ENCODE data around the gene ALDH8A1.

DNA sequence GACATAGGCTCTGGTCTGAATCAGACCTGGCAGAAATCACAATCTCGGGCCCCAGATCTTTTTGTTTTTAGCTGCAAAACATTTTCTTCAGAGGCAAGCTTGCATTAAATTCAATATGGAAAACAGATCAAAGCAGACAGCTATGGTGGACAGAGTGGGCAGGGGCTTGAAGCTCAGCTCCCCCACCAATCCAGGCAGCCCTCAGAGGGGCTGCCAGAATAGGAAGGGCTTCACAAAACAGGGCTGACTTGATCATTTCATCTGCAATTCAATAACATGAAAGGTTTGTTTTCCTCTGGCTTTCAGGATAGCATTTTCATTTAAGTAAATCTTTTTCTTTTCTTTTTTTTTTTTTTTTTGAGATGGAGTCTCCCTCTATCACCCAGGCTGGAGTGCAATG, 49.2 kb upstream of the ALDH8A1 start:
- TF ChIP-seq, protein P1, sequence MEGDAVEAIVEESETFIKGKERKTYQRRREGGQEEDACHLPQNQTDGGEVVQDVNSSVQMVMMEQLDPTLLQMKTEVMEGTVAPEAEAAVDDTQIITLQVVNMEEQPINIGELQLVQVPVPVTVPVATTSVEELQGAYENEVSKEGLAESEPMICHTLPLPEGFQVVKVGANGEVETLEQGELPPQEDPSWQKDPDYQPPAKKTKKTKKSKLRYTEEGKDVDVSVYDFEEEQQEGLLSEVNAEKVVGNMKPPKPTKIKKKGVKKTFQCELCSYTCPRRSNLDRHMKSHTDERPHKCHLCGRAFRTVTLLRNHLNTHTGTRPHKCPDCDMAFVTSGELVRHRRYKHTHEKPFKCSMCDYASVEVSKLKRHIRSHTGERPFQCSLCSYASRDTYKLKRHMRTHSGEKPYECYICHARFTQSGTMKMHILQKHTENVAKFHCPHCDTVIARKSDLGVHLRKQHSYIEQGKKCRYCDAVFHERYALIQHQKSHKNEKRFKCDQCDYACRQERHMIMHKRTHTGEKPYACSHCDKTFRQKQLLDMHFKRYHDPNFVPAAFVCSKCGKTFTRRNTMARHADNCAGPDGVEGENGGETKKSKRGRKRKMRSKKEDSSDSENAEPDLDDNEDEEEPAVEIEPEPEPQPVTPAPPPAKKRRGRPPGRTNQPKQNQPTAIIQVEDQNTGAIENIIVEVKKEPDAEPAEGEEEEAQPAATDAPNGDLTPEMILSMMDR (IDR thresholded peaks at IDR 0.05; ENCODE audit: insufficient read depth, low read depth, low read length) = no peak
- no peak for TF ChIP-seq EZH2 (IDR thresholded peaks at IDR 0.05; ENCODE audit: insufficient read depth, low read length)
